ENCODE results near the gene SELENOF.

DNA sequence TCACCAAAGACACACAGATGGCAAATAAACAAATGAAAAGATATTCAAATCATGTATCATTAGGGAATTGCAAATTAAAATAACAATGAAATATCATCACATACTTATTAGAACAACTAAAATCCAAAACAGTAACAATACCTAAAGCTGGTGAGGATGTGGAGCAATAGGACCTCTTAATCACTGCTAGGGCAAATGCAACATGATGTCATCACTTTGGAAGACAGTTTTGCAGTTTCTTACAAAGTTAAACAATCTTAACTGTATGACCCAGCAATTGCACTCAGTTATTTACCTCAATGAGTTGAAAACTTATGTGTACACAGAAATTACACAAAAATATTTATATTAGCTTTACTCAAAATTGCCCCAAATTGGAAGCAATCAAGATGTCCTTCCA is 47.3 kb downstream of the SELENOF start:
- TF ChIP-seq, protein P1, sequence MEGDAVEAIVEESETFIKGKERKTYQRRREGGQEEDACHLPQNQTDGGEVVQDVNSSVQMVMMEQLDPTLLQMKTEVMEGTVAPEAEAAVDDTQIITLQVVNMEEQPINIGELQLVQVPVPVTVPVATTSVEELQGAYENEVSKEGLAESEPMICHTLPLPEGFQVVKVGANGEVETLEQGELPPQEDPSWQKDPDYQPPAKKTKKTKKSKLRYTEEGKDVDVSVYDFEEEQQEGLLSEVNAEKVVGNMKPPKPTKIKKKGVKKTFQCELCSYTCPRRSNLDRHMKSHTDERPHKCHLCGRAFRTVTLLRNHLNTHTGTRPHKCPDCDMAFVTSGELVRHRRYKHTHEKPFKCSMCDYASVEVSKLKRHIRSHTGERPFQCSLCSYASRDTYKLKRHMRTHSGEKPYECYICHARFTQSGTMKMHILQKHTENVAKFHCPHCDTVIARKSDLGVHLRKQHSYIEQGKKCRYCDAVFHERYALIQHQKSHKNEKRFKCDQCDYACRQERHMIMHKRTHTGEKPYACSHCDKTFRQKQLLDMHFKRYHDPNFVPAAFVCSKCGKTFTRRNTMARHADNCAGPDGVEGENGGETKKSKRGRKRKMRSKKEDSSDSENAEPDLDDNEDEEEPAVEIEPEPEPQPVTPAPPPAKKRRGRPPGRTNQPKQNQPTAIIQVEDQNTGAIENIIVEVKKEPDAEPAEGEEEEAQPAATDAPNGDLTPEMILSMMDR (IDR thresholded peaks at IDR 0.05; ENCODE audit: low read length), result no peak
- no peak for TF ChIP-seq EZH2 (IDR thresholded peaks at IDR 0.05; ENCODE audit: borderline replicate concordance, low read length)

All from OCI-LY1 (cell line).